ENCODE data around the gene GPR146.
"Not testable (repeated sequence)": the region's sequence is repeated elsewhere in the genome, so short reads cannot be mapped to it uniquely, and the experiment has no call there.

The GPR146 gene

DNA sequence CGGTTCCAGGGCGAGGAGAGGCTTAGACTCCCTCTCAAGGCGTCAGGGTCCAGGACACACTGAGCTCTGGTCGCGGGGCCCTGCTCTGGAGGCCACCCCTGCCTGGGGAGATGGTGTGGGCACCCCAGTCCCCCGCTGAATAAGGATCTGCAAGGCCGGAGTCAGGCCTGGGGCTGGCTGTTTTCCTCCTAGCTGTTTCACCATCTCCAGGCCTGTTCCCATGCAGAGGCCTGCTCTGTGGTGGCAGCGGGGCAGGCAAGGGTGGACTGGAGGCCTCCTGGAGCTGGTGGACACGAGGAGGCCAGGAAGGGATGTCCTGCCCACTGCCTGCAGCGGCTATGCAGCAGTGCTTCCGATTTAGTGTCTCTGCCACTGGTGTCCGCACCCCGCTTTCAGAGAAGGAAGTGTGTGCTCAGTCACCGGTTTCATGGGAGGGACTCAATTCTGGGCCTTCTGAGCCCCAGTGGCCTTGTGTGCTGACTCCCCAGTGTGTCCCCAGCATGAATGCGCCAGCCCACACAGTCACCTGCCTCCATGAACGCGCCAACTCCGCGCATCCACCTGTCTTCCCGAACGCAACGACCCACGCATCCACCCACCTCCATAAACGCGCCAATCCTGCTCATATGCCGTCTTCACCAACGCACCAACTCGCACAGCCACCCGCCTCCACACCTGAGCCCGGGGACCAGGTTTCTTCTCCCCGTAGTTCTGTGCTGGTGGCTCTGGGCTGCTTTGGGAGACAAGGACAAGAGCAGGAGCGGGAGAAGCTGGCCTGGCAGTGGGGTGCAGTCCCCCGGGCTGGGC is 14.5 kb upstream of the GPR146 start:
- Histone ChIP-seq H3K4me3 (ENCODE audit: low read length) (no peak overlapping the region), H3K36me3 (ENCODE audit: insufficient read depth, low read depth, low read length) (no peaks in the 10 kb centered on the region), H3K9ac (ENCODE audit: low read depth, low read length) (no peak overlapping the region), H3K27ac (ENCODE audit: low read length) (no peak overlapping the region), H3K4me1 (ENCODE audit: insufficient read depth, low read length) (peaks cover 6% of the 10 kb centered on the region; the same call in 1 of the 2 replicates), H3K27me3 (ENCODE audit: insufficient read depth, low read length) (peaks cover 7% of the 10 kb centered on the region; the same call in 1 of the 2 replicates), H3K9me3 (ENCODE audit: insufficient read depth, low read depth, low read length) (no peaks in the 10 kb centered on the region)

DNA sequence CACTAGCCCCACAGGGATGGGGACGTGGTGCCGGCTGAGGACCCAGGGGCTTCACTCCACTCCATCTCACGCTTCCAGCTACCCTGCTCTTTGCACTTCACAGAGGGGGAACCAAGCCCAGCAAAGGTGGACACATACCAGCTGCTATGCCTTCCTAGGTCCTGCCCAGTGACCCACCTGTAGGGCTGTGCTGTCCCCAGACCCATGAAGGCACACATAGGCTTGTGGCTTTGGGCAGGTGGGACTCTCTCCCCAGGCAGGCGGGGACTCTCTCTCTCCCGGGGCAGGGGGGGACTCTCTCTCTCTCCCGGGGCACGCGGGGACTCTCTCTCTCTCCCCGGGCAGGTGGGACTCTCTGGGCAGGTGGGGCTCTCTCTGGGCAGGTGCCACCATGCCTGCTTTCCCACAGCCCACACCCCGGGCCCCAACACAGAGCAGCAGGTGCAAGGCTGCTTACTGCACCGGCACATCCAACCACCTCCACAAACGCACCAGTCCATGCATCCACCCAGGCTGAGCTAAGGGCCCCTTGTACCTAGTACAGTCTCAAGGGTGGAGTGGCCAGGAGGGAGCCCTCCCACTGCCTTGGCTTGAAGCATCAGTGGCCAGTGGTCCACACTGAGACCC is 13.8 kb upstream of the GPR146 start:
- no peak overlapping the region for H3K4me3 ChIP-seq (ENCODE audit: low read length)
- peaks cover 2% of the 10 kb centered on the region; the same call in 1 of the 2 replicates for H3K9me3 ChIP-seq (ENCODE audit: insufficient read depth, low read depth, low read length)
- peaks cover 7% of the 10 kb centered on the region; the same call in 1 of the 2 replicates for H3K27me3 ChIP-seq (ENCODE audit: insufficient read depth, low read length)
- H3K36me3 ChIP-seq (ENCODE audit: insufficient read depth, low read depth, low read length), result peaks cover 4% of the 10 kb centered on the region; the same call in 1 of the 2 replicates
- H3K27ac ChIP-seq (ENCODE audit: low read length), result no peak overlapping the region
- H3K4me1 ChIP-seq (ENCODE audit: insufficient read depth, low read length), result peaks cover 6% of the 10 kb centered on the region; the same call in 1 of the 2 replicates
- no peak overlapping the region for H3K9ac ChIP-seq (ENCODE audit: low read depth, low read length)

DNA sequence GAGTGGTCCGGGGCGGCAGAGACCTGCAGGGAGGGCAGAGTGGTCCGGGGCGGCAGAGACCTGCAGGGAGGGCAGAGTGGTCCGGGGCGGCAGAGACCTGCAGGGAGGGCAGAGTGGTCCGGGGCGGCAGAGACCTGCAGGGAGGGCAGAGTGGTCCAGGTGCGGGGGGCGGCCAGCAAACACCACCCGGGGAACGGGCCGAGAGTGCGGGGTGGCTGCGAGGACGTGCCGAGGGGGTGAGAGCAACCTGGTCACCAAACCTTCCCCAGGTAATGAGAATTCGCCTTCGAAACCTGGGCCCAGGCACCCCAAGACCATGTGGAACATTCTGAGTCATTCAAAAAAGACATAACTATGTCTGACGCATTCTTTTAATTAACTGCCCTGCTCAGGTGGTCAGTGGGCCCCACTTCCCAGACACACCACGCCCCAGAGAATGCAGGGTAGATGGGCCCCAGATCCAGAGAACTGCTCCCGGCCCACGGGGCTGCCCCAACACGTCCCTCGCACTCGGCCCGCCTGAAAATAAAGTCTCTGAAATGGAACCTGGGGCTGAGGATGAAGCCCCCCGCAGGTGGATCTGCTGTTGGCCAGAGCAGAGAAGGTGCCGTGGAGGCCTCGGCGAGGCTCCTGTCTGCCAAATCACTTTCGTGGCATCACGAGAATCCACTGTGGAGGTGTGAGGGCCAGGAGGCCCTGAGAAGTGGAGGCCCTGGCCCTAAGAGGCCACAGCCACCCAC is 12.5 kb upstream of the GPR146 start:
- peaks cover 7% of the 10 kb centered on the region; the same call in 1 of the 2 replicates for H3K27me3 ChIP-seq (ENCODE audit: insufficient read depth, low read length)
- H3K9me3 ChIP-seq (ENCODE audit: insufficient read depth, low read depth, low read length), result peaks cover 6% of the 10 kb centered on the region; the same call in 1 of the 2 replicates
- peaks cover 4% of the 10 kb centered on the region; the same call in 1 of the 2 replicates for H3K36me3 ChIP-seq (ENCODE audit: insufficient read depth, low read depth, low read length)
- H3K9ac ChIP-seq (ENCODE audit: low read depth, low read length), result no peak overlapping the region
- H3K4me3 ChIP-seq (ENCODE audit: low read length), result no peak overlapping the region
- H3K4me1 ChIP-seq (ENCODE audit: insufficient read depth, low read length), result peaks cover 6% of the 10 kb centered on the region; the same call in 1 of the 2 replicates
- no peak overlapping the region for H3K27ac ChIP-seq (ENCODE audit: low read length)

DNA sequence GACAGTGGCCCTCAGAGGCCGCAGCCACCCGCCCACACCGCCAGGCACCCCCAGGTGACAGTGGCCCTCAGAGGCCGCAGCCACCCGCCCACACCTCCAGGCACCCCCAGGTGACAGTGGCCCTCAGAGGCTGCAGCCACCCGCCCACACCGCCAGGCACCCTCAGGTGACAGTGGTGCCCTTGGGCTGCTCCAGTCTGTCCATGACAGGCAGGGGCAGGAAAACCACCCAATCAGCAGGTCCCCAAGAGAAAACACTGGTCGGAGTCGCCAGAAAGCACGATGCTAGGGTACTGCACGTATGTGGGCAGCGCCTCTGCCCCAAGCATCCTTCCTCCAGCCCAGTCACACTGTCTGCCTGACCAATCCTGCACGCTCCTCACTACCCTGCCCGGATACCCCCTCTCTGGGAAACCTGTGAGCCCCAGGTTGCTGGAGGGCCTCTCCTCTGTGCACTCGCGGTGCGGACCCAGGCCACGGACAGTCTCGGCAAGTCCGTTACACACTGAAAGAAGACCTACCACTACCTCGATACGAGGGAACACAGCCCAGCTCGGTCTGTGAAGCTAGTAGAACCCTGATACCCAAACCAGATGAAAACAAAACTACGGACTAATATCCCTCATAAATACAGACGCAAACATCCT is 11.7 kb upstream of the GPR146 start:
- no peak overlapping the region for H3K9ac ChIP-seq (ENCODE audit: low read depth, low read length)
- H3K9me3 ChIP-seq (ENCODE audit: insufficient read depth, low read depth, low read length), result peaks cover 6% of the 10 kb centered on the region; the same call in 1 of the 2 replicates
- H3K4me1 ChIP-seq (ENCODE audit: insufficient read depth, low read length), result peaks cover 6% of the 10 kb centered on the region; the same call in 1 of the 2 replicates
- no peaks in the 10 kb centered on the region; the same call in 1 of the 2 replicates for H3K27me3 ChIP-seq (ENCODE audit: insufficient read depth, low read length)
- no peak overlapping the region for H3K27ac ChIP-seq (ENCODE audit: low read length)
- H3K36me3 ChIP-seq (ENCODE audit: insufficient read depth, low read depth, low read length), result peaks cover 4% of the 10 kb centered on the region; the same call in 1 of the 2 replicates
- no peak overlapping the region for H3K4me3 ChIP-seq (ENCODE audit: low read length)

DNA sequence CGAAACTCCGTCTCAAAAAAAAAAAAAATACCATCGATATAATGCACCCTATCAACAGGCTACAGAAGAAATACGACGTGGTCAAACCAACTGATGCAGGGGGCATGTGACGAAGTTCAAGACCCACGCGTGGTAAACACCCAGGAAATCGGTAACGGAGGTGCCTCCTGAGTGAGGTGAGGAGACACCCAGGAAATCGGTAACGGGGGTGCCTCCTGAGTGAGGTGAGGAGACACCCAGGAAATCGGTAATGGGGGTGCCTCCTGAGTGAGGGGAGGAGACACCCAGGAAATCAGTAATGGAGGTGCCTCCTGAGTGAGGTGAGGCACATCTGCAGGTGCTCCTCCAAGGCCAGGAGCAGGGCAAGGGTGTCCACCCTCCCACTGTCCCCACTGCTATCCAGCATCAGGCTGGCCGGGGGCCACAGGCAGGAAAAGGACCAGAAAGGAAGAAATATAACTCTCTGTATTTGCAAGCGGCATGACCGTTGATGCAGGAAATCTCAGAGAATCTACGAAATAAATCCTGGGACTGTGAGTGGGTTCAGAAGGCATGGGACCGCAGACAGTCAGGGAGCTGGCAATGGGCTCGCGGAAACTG is 10.7 kb upstream of the GPR146 start:
- Histone ChIP-seq H3K27ac (ENCODE audit: low read length) (no peak overlapping the region), H3K4me1 (ENCODE audit: insufficient read depth, low read length) (peaks cover 5% of the 10 kb centered on the region; the same call in 1 of the 2 replicates), H3K9ac (ENCODE audit: low read depth, low read length) (no peak overlapping the region), H3K27me3 (ENCODE audit: insufficient read depth, low read length) (no peaks in the 10 kb centered on the region), H3K4me3 (ENCODE audit: low read length) (no peak overlapping the region), H3K9me3 (ENCODE audit: insufficient read depth, low read depth, low read length) (peaks cover 6% of the 10 kb centered on the region; the same call in 1 of the 2 replicates), H3K36me3 (ENCODE audit: insufficient read depth, low read depth, low read length) (peaks cover 4% of the 10 kb centered on the region; the same call in 1 of the 2 replicates)

DNA sequence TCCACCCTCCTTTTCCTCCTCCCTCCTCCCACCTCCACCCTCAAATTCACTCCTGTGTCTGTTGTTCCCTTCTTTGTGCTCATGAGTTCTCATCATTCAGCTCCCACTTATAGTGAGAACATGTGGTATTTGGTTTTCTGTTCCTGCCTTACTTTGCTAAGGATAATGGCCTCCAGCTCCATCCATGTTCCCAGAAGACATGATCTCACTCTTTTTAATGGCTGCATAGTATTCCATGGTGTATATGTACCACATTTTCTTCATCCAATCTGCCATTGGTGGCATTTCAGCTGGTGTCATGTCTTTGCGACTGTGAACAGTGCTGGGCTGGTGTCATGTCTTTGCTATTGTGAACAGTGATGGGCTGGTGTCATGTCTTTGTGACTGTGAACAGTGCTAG is 9.6 kb upstream of the GPR146 start:
- not testable (repeated sequence) for H3K4me3 ChIP-seq (ENCODE audit: low read length); H3K27ac ChIP-seq (ENCODE audit: low read length); H3K9ac ChIP-seq (ENCODE audit: low read depth, low read length); H3K27me3 ChIP-seq (ENCODE audit: insufficient read depth, low read length); H3K4me1 ChIP-seq (ENCODE audit: insufficient read depth, low read length); H3K9me3 ChIP-seq (ENCODE audit: insufficient read depth, low read depth, low read length); H3K36me3 ChIP-seq (ENCODE audit: insufficient read depth, low read depth, low read length)

DNA sequence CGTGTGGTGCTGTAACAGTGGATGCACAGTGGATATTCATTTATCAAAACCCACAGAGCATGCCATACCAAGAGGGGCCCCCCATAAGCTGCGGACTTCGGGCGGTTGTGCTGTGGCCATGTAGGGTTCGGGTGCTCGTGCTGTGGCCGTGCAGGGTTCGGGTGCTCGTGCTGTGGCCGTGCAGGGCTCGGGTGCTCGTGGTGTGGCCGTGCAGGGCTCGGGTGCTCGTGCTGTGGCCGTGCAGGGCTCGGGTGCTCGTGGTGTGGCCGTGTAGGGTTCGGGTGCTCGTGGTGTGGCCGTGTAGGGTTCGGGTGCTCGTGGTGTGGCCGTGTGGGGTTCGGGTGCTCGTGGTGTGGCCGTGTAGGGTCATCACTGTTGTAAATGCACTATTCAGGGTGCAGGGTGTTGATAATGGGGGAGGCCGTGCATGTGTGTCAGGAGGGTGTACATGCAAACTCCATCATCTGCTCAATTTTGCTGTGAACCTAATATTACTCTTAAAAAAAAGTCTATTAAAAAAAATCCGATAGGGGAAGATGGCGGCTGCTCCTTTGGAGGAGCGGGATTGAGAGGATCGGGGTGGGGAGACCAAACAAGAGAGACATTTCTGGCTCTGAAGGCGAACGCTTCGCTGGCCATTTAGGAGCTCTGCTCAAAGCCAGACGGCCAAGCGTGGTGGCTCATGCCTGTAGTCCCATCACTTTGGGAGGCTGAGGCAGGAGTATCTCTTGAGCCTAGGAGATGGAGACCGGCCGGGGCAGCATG is 8.0 kb upstream of the GPR146 start:
- H3K4me1 ChIP-seq (ENCODE audit: insufficient read depth, low read length); H3K9me3 ChIP-seq (ENCODE audit: insufficient read depth, low read depth, low read length); H3K27me3 ChIP-seq (ENCODE audit: insufficient read depth, low read length); H3K27ac ChIP-seq (ENCODE audit: low read length); H3K4me3 ChIP-seq (ENCODE audit: low read length); H3K36me3 ChIP-seq (ENCODE audit: insufficient read depth, low read depth, low read length); H3K9ac ChIP-seq (ENCODE audit: low read depth, low read length): not testable (repeated sequence)

DNA sequence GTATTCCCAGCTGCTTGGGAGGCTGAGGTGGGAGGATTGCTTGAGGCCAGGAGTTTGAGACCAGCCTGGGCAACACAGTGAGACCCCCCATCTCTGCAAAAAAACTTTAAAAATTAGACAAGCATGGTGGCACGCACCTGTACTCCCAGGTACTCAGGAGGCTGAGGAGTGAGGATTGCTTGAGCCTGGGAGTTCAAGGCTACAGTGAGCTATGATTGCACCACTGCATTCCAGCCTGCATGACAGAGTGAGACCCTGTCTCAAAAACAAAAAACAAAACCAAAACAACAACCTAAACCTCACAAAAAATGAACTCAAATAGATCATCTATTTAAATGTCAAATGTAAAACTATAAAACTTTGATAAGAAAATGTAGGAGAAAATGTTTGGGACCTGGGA is 4.1 kb upstream of the GPR146 start:
- H3K9me3 ChIP-seq (ENCODE audit: insufficient read depth, low read depth, low read length); H3K27ac ChIP-seq (ENCODE audit: low read length); H3K27me3 ChIP-seq (ENCODE audit: insufficient read depth, low read length); H3K9ac ChIP-seq (ENCODE audit: low read depth, low read length); H3K36me3 ChIP-seq (ENCODE audit: insufficient read depth, low read depth, low read length); H3K4me3 ChIP-seq (ENCODE audit: low read length): not testable (repeated sequence)
- peaks cover 14% of the 10 kb centered on the region for H3K4me1 ChIP-seq (ENCODE audit: insufficient read depth, low read length)

DNA sequence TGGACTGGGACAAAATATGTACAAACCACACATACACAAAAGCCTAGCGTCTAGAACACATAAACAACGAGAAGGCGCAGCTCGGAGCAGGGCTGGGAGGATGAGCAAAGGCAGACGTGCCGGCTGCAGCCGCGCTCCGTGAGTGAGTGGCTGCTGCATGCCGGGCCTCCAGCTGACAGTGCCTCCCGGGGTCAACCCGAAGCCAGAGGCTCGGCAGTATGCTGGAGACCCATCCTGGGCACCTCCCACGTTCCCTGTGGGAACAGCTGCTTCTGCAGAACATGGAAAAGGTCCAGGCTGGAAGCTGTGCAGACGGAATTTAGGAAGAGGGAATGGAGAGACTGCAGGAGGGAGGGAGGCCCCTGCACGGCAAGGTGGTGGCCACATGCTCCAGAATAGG is 3.6 kb upstream of the GPR146 start:
- no peak overlapping the region for H3K4me3 ChIP-seq (ENCODE audit: low read length)
- H3K36me3 ChIP-seq (ENCODE audit: insufficient read depth, low read depth, low read length), result no peaks in the 10 kb centered on the region
- H3K27ac ChIP-seq (ENCODE audit: low read length), result no peak overlapping the region
- H3K4me1 ChIP-seq (ENCODE audit: insufficient read depth, low read length), result peaks cover 17% of the 10 kb centered on the region
- H3K9me3 ChIP-seq (ENCODE audit: insufficient read depth, low read depth, low read length), result peaks cover 2% of the 10 kb centered on the region; the same call in 1 of the 2 replicates
- H3K9ac ChIP-seq (ENCODE audit: low read depth, low read length), result no peak overlapping the region
- no peaks in the 10 kb centered on the region for H3K27me3 ChIP-seq (ENCODE audit: insufficient read depth, low read length)

DNA sequence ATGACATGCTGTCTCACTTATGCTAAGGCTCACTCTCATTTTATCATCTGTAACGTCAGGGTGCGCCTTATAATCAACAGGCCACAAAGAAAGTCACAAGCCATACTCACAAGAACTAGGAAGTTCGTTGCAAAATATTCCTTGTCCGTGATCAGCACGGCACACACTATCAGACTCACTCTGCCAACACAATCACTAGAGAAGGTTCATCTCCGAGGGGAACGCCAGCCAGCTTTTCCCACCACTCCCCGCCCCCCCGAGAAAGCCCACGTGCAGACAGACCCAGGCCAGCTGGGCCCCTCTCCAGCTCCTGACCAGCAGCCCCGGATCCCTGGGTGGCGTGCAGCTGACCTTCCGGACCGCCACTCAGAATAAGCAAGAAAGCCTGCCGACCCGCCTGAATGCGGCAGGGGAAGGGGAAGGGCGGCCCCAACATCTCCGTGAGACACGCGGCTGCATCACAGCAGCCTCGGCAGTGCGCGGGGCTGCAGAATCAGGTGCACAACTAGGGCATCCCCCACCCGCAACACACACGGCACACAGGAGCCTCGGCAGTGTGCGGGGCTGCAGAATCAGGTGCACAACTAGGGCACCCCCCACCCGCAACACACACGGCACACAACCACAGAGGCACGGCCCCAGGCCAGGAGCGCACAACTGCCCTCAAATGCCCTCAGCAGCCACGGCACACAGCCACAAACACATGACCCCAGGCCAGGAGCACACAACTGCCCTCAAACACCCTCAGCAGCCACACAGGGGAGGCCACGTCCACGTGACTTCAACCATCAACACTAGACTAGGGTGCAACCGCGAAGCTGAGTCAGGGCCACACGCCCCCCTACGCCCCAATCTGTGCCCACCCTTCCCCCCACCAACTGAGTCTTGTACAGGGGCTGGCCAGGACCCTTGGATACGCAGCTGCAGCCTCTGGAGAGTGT is 2.5 kb upstream of the GPR146 start:
- Histone ChIP-seq H3K27ac (ENCODE audit: low read length) (no peak overlapping the region), H3K36me3 (ENCODE audit: insufficient read depth, low read depth, low read length) (no peaks in the 10 kb centered on the region), H3K9ac (ENCODE audit: low read depth, low read length) (no peak overlapping the region), H3K4me1 (ENCODE audit: insufficient read depth, low read length) (peaks cover 17% of the 10 kb centered on the region), H3K27me3 (ENCODE audit: insufficient read depth, low read length) (no peaks in the 10 kb centered on the region), H3K4me3 (ENCODE audit: low read length) (no peak overlapping the region), H3K9me3 (ENCODE audit: insufficient read depth, low read depth, low read length) (no peaks in the 10 kb centered on the region)

All from iPS-20b (cell line).